Mesothelial cell of epicardium (in vitro differentiated cells): Measurements from ENCODE around the gene EPHA6. TPM values are rescaled to one million over a fixed set of nuclear protein-coding genes. Genes with fewer than 3 reads are reported as not detected.

Experiments used
- DNase-seq, 2 experiments: peaks; one replicate each; pipeline ENCODE4 v3.0.0; 2021; ENCODE audit warnings: low spot score in 2 of 2; ENCODE audit not compliant: unreplicated experiment in 2 of 2
- H3K27ac Mint-ChIP-seq: 2 replicates; pipeline ENCODE4 v1.8.0; 2021; ENCODE audit warnings: mixed read lengths
- H3K27me3 Mint-ChIP-seq: 2 replicates; pipeline ENCODE4 v1.8.0; 2021; ENCODE audit warnings: low read depth, mixed read lengths
- H3K36me3 Mint-ChIP-seq: 2 replicates; pipeline ENCODE4 v1.8.0; 2021; ENCODE audit warnings: mixed read lengths
- H3K4me1 Mint-ChIP-seq: 2 replicates; pipeline ENCODE4 v1.8.0; 2021; ENCODE audit warnings: mixed read lengths
- H3K4me3 Mint-ChIP-seq: 2 replicates; pipeline ENCODE4 v1.8.0; 2021; ENCODE audit warnings: mild to moderate bottlenecking, moderate library complexity, mixed read lengths
- H3K9me3 Mint-ChIP-seq: 2 replicates; pipeline ENCODE4 v1.8.0; 2021; ENCODE audit warnings: mixed read lengths
- total RNA-seq: library from RNA; stranded (reverse); gene quantifications from 3 replicates; pipeline ENCODE4 v1.2.1, GENCODE V29; 2021
- TF ChIP-seq, protein P1 (sequence below): fragments of 200-600 bp; sonication (generic); IDR thresholded peaks from one replicate; pipeline ENCODE4 v1.5.0; 2021; ENCODE audit warnings: antibody characterized with exemption; ENCODE audit not compliant: unreplicated experiment

EPHA6 gene
- total RNA-seq, 1 donor from 2014 or later: 43.3 TPM

DNA sequence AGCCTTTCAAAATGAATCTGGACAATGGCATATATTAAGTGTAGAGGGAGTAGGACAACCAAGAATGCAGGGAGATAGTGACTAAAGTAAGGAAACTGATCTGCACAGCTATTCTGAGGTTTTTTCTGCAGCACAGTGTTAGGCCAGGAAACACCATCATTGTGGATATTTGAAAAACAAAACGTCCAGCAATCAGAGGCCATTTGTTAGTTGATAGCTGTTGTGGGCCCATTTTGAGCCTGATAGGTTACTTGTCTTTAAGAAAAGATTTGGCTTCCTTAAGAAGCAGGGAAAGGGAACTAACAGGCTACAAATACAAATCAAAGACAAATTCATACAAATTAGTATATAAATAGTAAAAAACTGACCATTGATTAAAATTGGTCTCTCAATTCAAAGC, 574.4 kb downstream of the EPHA6 start:
- DNase-seq: no peak
- H3K27ac Mint-ChIP-seq: no peak overlapping the region
- no peak overlapping the region for H3K4me3 Mint-ChIP-seq
- TF ChIP-seq, protein P1, sequence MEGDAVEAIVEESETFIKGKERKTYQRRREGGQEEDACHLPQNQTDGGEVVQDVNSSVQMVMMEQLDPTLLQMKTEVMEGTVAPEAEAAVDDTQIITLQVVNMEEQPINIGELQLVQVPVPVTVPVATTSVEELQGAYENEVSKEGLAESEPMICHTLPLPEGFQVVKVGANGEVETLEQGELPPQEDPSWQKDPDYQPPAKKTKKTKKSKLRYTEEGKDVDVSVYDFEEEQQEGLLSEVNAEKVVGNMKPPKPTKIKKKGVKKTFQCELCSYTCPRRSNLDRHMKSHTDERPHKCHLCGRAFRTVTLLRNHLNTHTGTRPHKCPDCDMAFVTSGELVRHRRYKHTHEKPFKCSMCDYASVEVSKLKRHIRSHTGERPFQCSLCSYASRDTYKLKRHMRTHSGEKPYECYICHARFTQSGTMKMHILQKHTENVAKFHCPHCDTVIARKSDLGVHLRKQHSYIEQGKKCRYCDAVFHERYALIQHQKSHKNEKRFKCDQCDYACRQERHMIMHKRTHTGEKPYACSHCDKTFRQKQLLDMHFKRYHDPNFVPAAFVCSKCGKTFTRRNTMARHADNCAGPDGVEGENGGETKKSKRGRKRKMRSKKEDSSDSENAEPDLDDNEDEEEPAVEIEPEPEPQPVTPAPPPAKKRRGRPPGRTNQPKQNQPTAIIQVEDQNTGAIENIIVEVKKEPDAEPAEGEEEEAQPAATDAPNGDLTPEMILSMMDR: no peak
- peaks cover 17% of the 10 kb centered on the region for H3K36me3 Mint-ChIP-seq
- no peaks in the 10 kb centered on the region for H3K27me3 Mint-ChIP-seq
- H3K9me3 Mint-ChIP-seq: peaks cover 18% of the 10 kb centered on the region
- H3K4me1 Mint-ChIP-seq: peaks cover 4% of the 10 kb centered on the region

DNA sequence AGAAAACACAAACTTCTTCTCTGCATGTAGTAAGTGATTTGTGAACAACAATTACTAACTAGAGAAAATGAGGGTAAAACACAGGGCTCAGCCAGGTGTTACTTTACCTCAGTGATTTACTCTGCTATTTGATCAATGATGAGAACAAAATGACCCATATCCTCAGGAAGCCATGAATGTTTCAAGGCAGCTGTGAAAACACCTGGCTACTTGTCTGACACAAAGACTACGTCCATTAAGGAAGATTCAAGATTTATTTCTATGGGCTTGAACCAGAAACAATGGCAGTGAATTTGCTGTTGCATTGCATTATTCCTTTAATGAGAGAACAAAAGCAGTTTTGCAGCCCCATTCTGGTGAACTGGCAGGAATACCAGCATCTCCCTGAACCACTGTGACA, 575.5 kb downstream of the EPHA6 start:
- Mint-ChIP-seq H3K36me3 (peaks cover 17% of the 10 kb centered on the region), H3K27ac (no peak overlapping the region), H3K9me3 (peaks cover 18% of the 10 kb centered on the region), H3K4me3 (no peak overlapping the region), H3K4me1 (peaks cover 4% of the 10 kb centered on the region), H3K27me3 (no peaks in the 10 kb centered on the region)
- no peak for DNase-seq
- TF ChIP-seq, protein P1: no peak

DNA sequence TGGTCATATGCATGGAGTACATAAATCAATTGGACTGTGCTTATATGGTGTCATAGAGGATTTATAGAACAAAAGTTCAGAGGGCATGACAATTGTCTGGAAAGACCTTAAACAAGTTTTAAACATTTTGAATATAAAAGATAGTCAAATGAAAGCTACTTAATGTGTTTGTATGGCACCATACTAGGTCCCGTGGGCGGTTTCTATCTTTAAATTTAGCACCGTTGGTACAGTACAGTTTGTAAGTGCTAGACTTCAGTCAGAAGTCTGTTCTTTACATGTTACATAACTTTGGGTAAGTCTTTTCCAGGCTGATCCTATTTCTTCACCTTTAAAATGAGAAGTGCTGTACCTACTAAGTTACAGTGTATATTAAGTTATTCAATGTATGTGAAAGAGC, 576.8 kb downstream of the EPHA6 start:
- TF ChIP-seq, protein P1: no peak
- peaks cover 3% of the 10 kb centered on the region for H3K27me3 Mint-ChIP-seq
- DNase-seq: no peak

DNA sequence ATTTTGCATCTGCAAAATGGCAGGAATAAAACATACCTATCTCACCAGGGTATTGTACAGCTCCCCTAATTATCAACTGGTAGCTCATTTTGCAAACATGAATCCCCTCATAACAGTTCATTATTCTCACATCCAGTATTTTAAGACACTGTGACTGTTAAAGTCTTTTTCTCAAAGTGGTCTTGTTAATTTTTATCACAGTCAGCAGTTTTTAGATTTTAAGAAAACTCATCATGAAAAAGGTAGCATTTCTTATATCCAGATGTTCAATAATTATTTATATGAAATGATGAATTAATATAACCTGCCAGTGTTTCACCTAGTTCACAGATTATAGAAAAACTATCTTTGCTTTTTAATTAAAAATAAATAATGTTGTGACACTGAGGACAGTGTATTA, 595.2 kb downstream of the EPHA6 start:
- H3K36me3 Mint-ChIP-seq: no peaks in the 10 kb centered on the region
- no peaks in the 10 kb centered on the region for H3K27me3 Mint-ChIP-seq
- H3K4me1 Mint-ChIP-seq: peaks cover 7% of the 10 kb centered on the region
- TF ChIP-seq, protein P1: no peak
- no peak overlapping the region for H3K27ac Mint-ChIP-seq
- no peak overlapping the region for H3K4me3 Mint-ChIP-seq
- no peaks in the 10 kb centered on the region for H3K9me3 Mint-ChIP-seq
- DNase-seq: no peak

More for the DNA sequence above, 576.8 kb downstream of the EPHA6 start:
- peaks cover 4% of the 10 kb centered on the region for H3K4me1 Mint-ChIP-seq
- H3K27ac Mint-ChIP-seq: no peak overlapping the region
- H3K9me3 Mint-ChIP-seq: peaks cover 10% of the 10 kb centered on the region
- peaks cover 9% of the 10 kb centered on the region for H3K36me3 Mint-ChIP-seq
- H3K4me3 Mint-ChIP-seq: no peak overlapping the region

DNA sequence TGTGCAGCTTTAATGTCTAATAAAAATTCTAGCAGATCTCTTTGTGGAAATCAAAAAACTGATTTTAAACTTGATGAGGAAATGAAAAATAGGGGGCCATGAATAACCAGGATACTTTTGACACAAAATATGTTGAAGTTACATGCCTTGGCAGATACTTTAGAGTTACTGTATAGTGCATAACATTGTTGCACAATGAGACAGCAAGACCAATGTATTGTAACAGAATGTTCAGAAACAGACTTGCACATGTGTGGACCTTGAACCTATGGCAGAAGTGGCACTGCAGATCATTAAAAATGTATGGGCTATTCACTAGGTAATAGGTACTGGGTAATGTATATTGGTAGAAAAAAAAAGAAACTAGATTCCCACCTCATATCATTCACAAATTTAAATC, 607.2 kb downstream of the EPHA6 start:
- TF ChIP-seq, protein P1: no peak
- peaks cover 38% of the 10 kb centered on the region for H3K9me3 Mint-ChIP-seq
- DNase-seq: no peak
- peaks cover 10% of the 10 kb centered on the region for H3K27me3 Mint-ChIP-seq
- H3K4me1 Mint-ChIP-seq: no peaks in the 10 kb centered on the region
- peaks cover 33% of the 10 kb centered on the region for H3K36me3 Mint-ChIP-seq
- H3K4me3 Mint-ChIP-seq: no peak overlapping the region
- no peak overlapping the region for H3K27ac Mint-ChIP-seq

DNA sequence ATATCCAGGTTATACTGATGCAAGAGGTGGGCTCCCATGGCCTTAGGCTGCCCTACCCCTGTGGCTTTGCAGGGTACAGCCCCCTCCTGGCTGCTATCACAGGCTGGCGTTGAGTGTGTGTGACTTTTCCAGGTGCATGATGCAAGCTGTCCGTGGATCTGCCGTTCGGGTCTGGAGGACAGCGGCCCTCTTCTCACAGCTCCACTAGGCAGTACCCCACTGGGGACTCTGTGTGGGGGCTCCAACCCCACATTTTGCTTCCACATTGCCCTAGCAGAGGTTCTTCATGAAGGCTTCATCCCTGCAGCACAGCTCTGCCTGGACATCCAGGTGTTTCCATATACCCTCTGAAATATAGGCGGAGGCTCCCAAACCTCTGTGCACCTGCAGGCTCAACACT, 610.6 kb downstream of the EPHA6 start:
- peaks cover 50% of the 10 kb centered on the region for H3K9me3 Mint-ChIP-seq
- H3K27ac Mint-ChIP-seq: no peak overlapping the region
- TF ChIP-seq, protein P1: no peak
- no peaks in the 10 kb centered on the region for H3K4me1 Mint-ChIP-seq
- peaks cover 40% of the 10 kb centered on the region for H3K36me3 Mint-ChIP-seq
- no peak for DNase-seq
- H3K27me3 Mint-ChIP-seq: no peaks in the 10 kb centered on the region
- no peak overlapping the region for H3K4me3 Mint-ChIP-seq
